SK-N-DZ (cell line): ENCODE data around the gene SDHAF4. TPM values are rescaled to one million over a fixed set of nuclear protein-coding genes. Genes with fewer than 3 reads are reported as not detected.
"Not testable (repeated sequence)": the region's sequence is repeated elsewhere in the genome, so short reads cannot be mapped to it uniquely, and the experiment has no call there.

ENCODE experiments used
- DNase-seq: peaks from one replicate; pipeline ENCODE4 v3.0.0-alpha.2; 2015; ENCODE audit warnings: low spot score
- polyA plus RNA-seq, 2 experiments: library from polyadenylated mRNA; depleted of rRNA; stranded (reverse); fragments of >200 nt; gene quantifications; 2 replicates each; pipeline ENCODE4 v1.2.3, GENCODE V29; 2014

Gene SDHAF4
- 8.5 and 17.1 TPM in 2 replicates for polyA plus RNA-seq (2014; cell fraction: cytosol; rRNA removed)
- polyA plus RNA-seq (2014; cell fraction: nucleus; rRNA removed): 10.9 and 27.4 TPM in 2 replicates

DNA sequence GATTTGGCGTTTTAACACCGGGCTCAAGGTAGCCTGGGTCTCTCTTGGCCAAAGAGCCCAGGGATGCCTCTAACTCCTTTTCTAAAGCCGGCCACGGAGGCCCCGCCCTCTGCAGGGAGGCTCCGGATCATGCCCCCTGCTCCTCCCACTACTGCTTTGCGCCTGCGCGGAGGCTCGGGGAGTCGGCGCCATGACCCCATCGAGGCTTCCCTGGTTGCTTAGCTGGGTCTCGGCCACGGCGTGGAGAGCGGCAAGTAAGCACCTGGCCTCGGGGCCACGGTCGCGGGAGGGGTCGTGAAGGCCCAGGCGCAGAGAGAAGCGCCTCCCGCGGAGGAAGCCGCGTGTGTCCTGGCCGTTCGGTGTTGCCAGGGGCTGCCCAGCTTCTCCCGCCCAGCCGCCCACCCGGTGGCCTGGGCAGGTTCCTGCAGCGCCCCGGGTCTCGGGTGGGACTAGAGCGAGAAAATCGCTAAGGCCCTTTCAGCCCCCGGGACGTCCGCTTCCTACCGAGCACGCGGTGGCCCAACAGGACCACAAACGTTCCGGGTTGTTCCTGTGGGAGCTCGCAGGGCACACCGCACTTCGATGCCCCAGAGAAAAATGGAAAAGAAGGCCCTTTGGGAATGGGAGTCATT is at the start of gene SDHAF4:
SDHAF4 (plus strand) TSS at position 180 of the 632 bp plus-strand sequence; CDS start at position 191, 11 bp downstream.
- peak; percentile 94 for DNase-seq

DNA sequence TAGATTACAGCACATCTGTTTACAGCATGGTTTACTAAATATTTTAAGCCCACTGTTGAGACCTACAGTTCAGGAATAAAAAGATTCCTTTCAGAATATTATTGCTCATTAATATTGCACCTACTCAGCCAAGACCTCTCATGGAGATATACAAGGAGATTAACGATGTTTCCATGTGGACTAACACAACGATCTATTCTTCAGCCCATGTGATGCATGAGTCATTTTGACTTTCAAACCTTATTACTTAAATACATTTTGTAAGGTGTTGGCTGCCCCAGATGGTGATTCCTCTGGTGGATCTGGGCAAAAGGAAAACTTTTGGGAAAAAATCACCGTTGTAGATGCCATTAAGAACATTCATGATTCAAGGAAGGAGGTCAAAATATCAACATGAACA is 48.0 kb upstream of the SDHAF4 start:
- DNase-seq: no peak

DNA sequence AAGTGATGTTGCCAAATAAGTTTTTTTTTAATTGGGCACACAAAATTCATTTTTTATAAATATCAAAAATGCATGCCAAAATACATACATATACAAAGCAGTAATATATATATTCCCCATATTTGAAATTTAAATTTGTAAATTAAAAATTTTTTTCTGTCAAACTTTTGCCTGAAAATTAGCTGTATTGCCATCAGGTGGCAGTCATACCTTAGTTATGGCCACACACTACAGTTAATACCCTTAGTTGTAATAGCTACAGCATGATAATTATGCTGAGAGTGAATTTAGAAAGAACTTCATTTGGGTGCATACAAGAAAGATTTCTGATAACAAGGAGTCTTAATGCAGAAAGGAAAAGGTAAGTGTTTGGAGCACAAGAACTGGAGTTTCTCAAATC is 46.2 kb upstream of the SDHAF4 start:
- peak; percentile 7 for DNase-seq

DNA sequence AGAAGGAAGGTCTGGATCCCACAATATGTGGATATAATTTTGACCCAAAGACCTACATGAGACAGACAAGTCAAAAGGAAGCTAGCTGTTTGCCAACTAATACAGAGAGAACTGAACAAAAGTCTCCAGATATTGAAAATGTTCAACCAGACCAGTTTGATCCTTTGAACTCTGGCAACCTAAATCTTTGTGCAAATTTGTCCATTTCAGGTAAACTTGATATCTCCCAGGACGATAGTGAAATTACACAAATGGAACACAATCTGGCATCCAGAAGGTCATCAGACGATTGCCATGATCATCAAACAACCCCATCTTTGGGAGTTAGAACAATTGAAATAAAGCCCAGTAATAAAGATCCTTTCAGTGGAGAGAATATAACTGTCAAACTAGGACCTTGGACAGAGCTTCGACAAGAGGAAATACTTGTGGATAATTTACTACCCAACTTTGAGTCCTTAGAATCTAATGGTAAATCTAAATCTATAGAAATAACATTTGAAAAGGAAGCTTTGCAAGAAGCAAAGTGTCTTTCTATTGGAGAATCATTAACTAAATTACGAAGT is 41.9 kb upstream of the SDHAF4 start:
- no peak for DNase-seq

DNA sequence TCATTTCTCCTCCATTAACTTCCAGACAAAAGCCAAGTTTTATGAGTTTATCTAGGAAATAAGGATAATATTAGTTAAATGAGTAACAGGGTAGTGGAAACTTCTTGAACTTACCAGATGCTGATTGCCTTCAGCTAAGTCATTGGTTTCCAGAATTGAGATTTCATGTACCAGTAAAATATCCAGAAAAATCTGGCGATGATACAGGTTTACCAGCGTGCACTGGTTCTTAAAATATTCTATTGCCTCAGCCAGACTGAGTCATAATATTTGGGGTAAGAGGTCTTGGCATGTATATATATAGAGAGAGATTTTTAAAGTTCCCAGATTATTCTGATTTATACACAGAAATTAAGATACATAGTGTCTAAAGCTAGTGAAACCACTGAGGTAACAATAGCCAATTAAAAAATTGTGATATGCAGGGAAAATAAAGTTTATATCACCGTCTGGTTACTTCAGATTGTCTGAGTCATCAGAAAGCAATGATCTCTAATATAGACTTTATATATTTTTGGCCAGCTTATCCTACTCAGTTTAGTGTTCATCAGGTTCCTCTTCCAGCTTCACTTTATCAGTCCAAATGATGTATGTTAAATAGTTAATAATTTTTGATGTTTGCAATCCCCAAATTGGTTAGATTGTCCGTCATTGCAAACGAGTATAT is 39.5 kb upstream of the SDHAF4 start:
- DNase-seq: no peak

DNA sequence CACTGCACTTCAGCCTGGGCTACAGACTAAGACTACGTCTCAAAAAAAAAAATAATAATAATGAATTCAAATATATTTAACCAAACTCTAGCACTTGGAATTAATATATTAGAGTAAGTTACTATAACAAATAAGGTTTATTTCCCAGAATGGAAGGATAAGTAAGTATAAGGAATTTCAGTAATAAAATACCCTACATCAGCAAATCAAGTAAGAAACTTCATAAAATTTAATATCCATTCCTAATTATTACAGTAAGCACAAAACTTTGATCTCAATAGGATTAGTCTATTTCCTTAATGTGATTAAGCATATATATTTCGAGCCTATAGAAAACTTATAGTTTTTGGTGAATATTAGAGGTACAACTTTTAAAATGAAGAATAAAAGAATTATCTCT is 36.7 kb upstream of the SDHAF4 start:
- DNase-seq: no peak

DNA sequence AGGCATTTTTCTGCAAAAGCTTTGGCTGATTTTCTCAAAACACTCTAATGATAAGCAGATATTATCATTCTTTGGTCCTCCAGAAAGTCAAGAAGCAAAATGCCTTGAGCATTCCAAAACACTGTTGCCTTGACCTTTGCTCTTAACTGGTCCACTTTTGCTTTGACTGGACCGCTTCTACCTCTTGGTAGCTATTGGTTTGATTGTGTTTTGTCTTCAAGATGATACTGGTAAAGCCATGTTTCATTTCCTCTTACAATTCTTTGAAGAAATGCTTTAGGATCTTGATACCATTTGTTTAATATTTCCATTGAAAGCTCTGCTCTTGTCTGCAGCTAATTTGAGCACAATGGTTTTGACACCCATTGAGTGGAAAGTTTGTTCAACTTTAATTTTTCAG is 35.6 kb upstream of the SDHAF4 start:
- DNase-seq: no peak

DNA sequence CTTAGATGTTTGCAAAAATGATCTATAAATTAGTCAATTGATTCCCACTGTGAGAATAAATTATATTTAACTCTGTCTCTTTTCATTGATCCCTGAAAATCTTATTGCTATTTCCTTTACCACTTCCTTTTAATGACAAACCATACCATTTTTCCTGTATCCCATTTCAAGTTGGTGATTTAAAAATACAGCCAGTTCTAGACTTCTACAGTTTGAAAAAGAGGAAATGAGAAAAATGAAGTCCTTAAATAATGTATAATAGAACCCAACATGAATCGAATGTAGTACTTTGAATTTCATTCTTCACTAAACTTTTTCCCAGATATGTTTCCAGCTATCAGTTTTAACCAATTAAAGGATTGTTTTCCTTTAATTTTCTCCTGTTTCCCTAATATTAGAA is 29.5 kb upstream of the SDHAF4 start:
- DNase-seq: no peak

DNA sequence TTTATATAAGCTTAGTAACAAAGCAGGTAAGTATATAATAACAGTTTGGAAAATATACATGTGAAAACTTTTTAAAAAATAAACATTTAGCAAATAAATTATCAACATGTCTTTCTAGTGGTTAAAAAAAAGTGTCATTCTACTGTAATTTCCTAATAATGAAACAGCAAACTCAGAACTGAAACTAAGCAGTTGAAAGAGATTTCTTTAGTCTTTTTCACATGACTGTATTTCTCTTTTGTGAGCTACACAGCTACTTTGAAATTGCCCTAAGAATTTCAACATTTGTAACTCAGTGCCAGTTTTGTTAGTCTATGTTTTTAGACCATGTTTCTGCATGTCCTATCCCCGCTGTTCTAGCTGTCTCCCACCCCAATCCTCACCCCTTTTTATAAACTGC is 28.4 kb upstream of the SDHAF4 start:
- DNase-seq: no peak

DNA sequence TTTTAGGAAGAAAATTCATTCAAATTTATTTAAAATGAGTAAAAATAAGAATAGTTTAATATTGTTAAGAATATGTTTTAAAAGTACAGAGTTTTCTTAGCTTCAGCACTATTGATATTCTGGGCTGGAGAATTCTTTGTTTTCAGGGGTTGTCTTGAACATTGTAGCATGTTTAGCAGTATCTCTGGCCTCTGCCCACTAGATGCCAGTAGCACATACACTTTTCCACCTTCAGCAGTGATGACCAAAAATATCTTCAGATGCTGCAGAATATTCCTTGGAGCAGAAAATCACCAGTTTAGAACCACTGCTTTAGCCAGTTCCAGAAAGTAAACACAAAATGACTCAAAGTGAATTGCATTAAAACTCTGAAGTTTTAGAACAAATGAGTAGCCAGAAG is 19.4 kb upstream of the SDHAF4 start:
- peak; percentile 17 for DNase-seq

DNA sequence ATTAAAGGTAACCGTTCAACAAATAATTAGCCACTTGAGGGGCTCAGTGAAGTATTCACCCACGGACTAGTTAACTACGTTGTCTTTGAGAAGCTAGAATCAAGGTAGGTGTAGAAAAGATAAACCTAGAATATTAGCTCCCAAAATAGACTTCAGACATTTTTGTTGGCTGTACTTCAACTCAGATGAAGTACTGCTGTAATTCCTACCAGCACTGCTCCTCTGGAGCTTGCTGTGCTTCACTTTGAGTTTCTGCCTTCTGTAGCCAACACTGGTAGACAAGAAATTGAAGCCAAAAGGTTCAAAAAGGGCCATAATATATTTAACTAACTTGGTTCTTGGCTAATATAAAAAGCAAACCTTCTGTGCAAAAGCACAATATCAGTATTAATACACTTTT is 18.8 kb upstream of the SDHAF4 start:
- no peak for DNase-seq

DNA sequence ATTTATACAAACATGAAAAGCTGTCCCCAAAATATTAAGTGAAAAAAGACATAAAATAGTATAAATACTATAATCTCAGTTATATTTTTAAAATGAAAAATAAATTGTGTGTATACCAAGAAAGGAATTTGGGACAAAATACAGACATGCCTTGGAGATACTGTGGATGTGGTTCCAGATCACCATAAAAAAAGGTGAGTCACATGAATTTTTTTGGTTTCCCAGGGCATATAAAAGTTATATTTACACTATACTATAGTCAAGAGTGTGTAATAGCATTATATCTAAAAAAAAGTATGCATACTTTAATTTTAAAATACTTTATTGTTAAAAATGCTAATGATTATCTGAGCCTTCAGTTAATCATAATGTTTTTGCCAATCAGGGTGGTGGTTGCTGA is 17.4 kb upstream of the SDHAF4 start:
- no peak for DNase-seq

DNA sequence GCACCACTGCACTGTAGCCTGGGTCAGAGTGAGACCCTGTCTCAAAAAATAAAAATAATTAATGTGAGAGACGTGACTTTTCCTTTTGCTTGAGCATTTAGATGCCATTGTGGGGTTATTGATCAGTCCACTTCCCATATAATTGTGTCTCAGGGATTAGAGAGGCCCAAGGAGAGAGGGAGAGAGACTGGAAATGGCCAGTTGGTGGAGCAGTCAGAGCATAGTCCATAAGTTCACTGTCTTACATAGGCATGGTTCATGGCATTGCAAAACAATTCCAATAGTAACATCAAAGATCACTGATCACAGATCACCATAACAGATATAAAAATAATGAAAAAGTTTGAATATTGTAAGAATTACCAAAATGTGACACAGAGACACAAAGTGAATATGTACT is 15.2 kb upstream of the SDHAF4 start:
- DNase-seq: no peak

DNA sequence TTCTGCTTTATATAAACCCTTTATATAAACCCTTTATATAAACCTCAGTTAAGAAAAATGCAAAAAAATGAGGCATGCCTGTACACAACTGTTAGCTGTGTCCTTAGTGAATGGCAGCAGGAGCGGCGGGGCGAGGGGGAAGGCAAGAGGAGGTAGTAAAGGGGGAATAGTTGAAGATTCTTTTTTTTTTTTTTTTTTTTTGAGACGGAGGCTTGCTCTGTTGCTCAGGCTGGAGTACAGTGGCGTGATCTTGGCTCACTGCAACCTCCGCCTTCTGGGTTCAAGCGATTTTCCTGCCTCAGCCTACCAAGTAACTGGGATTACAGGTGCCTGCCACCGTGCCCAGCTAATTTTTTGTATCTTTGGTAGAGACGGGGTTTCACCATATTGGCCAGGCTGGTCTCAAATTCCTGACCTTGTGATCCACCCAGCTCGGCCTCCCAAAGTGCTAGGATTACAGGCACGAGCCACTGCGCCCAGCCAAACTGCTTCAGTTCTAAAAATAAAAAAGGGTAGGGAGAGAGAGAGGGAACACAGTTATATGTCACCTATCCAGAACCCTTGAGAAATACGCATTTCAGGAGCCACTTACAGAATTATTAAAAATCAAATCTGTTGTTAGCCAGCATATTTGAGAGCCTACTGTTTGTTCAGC is 14.3 kb upstream of the SDHAF4 start:
- not testable (repeated sequence) for DNase-seq

DNA sequence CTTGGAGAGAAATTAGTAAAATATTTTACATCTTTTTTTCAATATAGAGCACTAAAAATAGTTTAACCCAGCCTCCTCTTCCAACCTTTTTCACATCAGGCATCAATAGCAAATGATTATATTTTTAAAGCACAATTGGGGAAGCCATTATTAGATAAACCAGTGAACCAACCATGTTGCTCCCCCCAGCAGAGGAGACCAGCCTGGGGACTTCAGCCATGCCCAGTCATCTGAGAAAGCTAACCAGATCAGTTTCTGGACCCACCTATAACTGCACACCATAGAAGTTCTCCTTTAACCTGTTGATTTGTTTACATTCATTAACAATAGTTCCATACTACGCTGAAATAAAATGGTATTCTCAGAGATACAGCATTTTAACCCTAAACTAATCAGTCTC is 13.8 kb upstream of the SDHAF4 start:
- no peak for DNase-seq

DNA sequence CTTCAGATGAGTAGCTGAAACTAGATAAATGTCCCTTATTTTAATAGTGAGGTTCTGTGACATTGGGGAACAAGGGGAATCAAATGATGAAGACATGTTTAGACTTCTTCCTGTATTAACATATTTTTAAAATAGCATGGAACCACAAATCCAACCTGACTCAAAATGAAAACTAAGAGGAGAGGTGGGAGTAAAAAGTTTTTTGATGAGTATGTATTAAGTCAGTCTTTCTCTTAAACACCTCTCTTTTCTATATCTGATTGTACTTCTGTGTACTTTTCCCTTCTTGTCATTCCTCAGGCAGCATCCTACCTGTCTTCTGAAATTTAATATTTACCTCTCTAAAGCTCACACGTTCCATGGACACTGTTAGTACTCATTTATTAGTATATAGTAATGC is 8.7 kb upstream of the SDHAF4 start:
- DNase-seq: no peak

DNA sequence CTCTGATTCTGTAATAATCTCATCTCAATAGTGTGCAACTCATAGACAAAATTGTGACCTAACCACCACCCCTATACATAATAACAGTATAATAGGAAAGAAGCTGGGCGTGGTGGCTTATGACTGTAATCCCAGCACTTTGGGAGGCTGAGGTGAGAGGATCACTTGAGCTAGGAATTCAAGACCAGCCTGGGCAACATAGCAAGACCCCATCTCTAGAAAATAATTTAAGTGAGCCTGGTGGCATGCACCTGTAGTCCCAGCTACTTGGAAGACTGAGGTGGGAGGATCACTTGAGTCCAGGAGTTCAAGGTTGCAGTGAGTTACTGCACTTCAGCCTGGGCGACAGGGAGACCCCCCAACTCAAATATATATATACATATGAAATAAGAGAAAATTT is 4.3 kb upstream of the SDHAF4 start:
- DNase-seq: not testable (repeated sequence)

DNA sequence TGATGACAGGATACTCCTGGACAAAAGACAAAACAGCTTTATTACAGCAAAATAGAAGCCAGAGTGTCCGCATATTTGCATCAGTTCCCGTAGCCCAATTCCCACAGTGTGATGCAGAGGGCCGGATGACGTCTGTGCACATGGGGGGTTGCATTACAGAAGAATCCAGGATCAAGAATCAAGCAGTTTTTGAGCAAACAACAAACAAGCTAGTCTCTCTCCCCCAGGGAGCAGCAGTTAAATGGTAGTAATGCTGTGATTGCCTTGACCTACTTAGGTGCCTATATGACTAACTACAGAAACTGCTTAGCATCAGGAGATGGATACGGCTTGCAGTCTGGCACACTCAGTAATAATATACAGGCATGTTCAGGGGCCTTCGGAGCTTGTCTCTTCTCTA is 3.2 kb upstream of the SDHAF4 start:
- no peak for DNase-seq

DNA sequence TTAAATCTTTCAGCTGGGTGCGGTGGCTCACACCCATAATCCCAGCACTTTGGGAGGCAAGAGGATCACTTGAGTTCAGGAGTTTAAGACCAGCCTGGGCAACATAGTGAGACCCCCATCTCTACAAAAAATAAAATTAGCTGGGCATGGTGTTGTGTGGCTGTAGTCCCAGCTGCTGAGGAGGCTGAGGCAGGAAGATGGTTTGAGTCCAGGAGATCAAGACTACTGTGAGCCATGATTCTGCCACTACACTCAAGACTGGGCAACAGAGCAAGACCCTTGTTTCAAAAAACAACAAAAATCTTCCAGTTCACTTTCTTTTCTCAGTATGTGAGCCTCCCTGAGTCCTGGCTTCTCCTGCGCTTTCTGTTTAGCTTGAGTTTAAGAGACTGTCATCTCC is 7.9 kb downstream of the SDHAF4 start:
- DNase-seq: no peak

DNA sequence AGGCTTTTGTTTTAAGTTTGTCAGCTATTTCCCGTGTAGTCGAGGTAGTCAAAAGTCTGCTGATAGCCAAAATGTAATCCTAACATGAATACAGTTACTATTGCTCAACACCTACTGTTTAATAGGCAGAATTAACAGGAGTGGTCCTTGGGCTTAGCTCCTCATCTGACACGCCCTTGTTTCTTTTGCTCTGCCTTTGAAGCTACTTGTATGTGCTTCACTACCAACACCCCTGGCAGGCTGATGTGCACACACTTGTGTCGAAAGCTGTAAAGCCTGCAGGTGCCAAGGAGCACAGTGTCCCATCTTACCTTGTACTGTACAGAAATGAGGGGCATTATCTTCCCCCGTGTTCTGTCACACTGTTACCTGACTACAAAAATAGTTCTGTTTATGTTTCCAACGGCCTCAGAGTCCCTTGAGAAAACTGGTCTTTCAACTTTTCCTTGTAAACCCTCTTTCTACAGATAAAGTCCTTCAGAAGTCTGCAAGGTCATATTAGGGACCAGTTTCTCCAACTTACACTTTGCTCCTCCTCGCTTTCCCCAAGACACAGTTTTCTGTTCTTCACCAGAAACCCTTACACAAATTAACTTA is 9.3 kb downstream of the SDHAF4 start:
- DNase-seq: no peak

DNA sequence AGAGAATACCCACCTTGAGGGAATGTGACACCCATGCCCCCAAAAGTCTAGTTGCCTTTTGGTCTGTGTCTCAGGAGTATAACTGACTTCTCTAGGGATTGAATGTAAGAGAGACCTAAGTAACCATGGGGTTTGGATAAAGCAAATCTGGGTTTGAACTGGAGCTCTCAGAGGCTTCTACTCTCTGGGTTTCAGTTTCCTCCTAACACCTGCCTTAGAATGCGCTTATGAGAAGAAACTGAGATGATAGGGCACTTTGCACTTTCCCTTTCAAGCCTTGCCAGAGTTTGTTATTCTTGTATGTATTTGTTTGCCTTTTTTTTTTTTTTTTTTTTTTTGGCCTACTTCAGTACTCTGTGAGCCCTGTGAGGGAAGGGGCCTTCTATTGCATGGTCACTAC is 19.4 kb downstream of the SDHAF4 start:
- no peak for DNase-seq

DNA sequence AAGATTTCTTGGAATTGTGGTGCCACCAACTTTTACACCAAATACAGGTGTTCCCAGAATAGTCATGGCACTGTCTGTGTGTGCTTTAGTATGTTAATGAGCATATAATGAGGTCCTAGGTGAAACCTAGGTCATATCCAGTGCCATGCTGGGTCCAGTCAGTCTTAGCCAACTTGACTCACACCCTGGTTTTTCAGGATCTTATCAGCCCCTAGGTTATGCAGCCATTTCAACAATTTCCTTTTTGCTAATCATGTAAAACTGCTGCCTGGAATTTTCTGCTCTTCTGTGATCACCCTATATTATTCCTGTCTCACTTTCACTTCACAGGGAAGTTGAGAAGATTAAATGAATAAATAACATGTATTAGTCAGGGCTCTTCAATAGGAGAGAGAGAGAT is 23.7 kb downstream of the SDHAF4 start:
- DNase-seq: no peak
